RWPE1 (cell line): ENCODE results near the gene TAS2R41.
A peak's percentile ranks its signal among the peaks of the same experiment; 100 is the strongest.

Experiments used
- CTCF ChIA-PET: fragments of 350-600 bp; sonication (Branson Sonifier 250); formaldehyde crosslinking; extraction: SDS; loops from one replicate; lab custom pipeline; 2021; lab: Yijun Ruan, JAX
- POLR2A ChIA-PET: fragments of 400-600 bp; formaldehyde crosslinking; extraction: SDS; loops from one replicate; lab custom pipeline; 2020; ENCODE audit warnings: antibody characterized with exemption; ENCODE audit not compliant: low non-redundant PET; lab: Yijun Ruan, JAX
- DNase-seq: peaks from one replicate; pipeline ENCODE4 v3.0.0; 2012; ENCODE audit warnings: low spot score
- H3K27ac ChIP-seq: fragments of 450-650 bp; 2 replicates; pipeline ENCODE4 v1.5.1; 2017
- CTCF ChIP-seq: fragments of 450-650 bp; conservative IDR thresholded peaks from 2 replicates; pipeline ENCODE4 v1.5.1; 2017; ENCODE audit warnings: low read depth, mild to moderate bottlenecking

TAS2R41 gene

GRCh38 chr7:143487566-143487965, 9.9 kb downstream of the TAS2R41 start:
- ChIA-PET POLR2A (no interaction called here), CTCF (no interaction called here)
- no peak for DNase-seq
- no peak for TF ChIP-seq CTCF
- no peak overlapping the region for H3K27ac ChIP-seq

GRCh38 chr7:143490717-143491306, 13.1 kb downstream of the TAS2R41 start:
- POLR2A ChIA-PET, result no interaction called here
- CTCF ChIA-PET, result interaction anchor here (0.6 kb wide), 1 partner anchor 18 kb away, joined by 3 read pairs; no protein-coding TSS in a partner anchor
- DNase-seq, result no peak
- peak; percentile 0; the same call in 1 of the 2 replicates for TF ChIP-seq CTCF
- no peak overlapping the region for H3K27ac ChIP-seq

- POLR2A ChIA-PET, result no interaction called here
- no peak overlapping the region for H3K27ac ChIP-seq
- no peak for TF ChIP-seq CTCF
- DNase-seq, result peak; percentile 48
- CTCF ChIA-PET, result no interaction called here
These were observed 14.4 kb downstream of the TAS2R41 start for GRCh38 chr7:143492043-143492471.

GRCh38 chr7:143492799-143493739, 15.4 kb downstream of the TAS2R41 start:
- POLR2A ChIA-PET, result no interaction called here
- H3K27ac ChIP-seq, result no peak overlapping the region
- no peak for TF ChIP-seq CTCF
- CTCF ChIA-PET, result no interaction called here
- peak; percentile 5 for DNase-seq

GRCh38 chr7:143493751-143494150, 16.1 kb downstream of the TAS2R41 start:
- ChIA-PET POLR2A (no interaction called here), CTCF (no interaction called here)
- no peak for DNase-seq
- no peak overlapping the region for H3K27ac ChIP-seq
- no peak for TF ChIP-seq CTCF

GRCh38 chr7:143494622-143495021, 16.9 kb downstream of the TAS2R41 start:
- CTCF ChIA-PET, result no interaction called here
- DNase-seq, result no peak
- POLR2A ChIA-PET, result no interaction called here
- H3K27ac ChIP-seq, result no peak overlapping the region
- TF ChIP-seq CTCF, result no peak
